ENCODE measurements around the gene CENPB. TPM values are rescaled to one million over a fixed set of nuclear protein-coding genes. Genes with fewer than 3 reads are reported as not detected.
A peak's percentile ranks its signal among the peaks of the same experiment; 100 is the strongest.

The CENPB gene
- total RNA-seq, 2 donors from 2014 or later = 49.1 to 77.1 TPM

- peaks cover 26% of the 10 kb centered on the region for H3K36me3 ChIP-seq
Observed at GRCh38 chr20:3823881-3824280, 37.3 kb upstream of the CENPB start.

GRCh38 chr20:3821996-3822395, 35.5 kb upstream of the CENPB start:
- H3K4me1 ChIP-seq = peaks cover 0 to 27% of the 10 kb centered on the region in 2 donors
- no peak for TF ChIP-seq CTCF (IDR thresholded peaks at IDR 0.05)
- no peak for DNase-seq (ENCODE audit: low spot score)

More at GRCh38 chr20:3823881-3824280, 37.3 kb upstream of the CENPB start:
- Histone ChIP-seq H3K27me3 (no peaks in the 10 kb centered on the region), H3K4me1 (peaks cover 0 to 17% of the 10 kb centered on the region in 2 donors), H3K9me3 (no peaks in the 10 kb centered on the region), H3K4me3 (no peak overlapping the region), H3K27ac (no peak overlapping the region)
- TF ChIP-seq CTCF (IDR thresholded peaks at IDR 0.05) = no peak
- DNase-seq (ENCODE audit: low spot score) = no peak

GRCh38 chr20:3820901-3821727, 34.6 kb upstream of the CENPB start:
- H3K27ac ChIP-seq = peak overlapping the region; percentile 96 to 99
- peaks cover 0 to 27% of the 10 kb centered on the region in 2 donors for H3K4me1 ChIP-seq
- TF ChIP-seq CTCF (IDR thresholded peaks at IDR 0.05) = no peak
- peak overlapping the region; percentile 51 to 69 for H3K4me3 ChIP-seq
- H3K36me3 ChIP-seq = peaks cover 26% of the 10 kb centered on the region
- H3K27me3 ChIP-seq = no peaks in the 10 kb centered on the region
- H3K9me3 ChIP-seq = no peaks in the 10 kb centered on the region
- DNase-seq (ENCODE audit: low spot score) = no peak

More at GRCh38 chr20:3821996-3822395, 35.5 kb upstream of the CENPB start:
- Histone ChIP-seq H3K36me3 (peaks cover 26% of the 10 kb centered on the region), H3K27me3 (no peaks in the 10 kb centered on the region), H3K27ac (no peak overlapping the region), H3K9me3 (no peaks in the 10 kb centered on the region), H3K4me3 (no peak overlapping the region)

- Histone ChIP-seq H3K9me3 (no peaks in the 10 kb centered on the region), H3K4me3 (peak within 1 kb of the TSS; percentile 51 to 69), H3K36me3 (peaks cover 26% of the 10 kb centered on the region), H3K4me1 (peaks cover 0 to 27% of the 10 kb centered on the region in 2 donors), H3K27ac (peak within 1 kb of the TSS; percentile 96 to 99), H3K27me3 (no peaks in the 10 kb centered on the region)
- TF ChIP-seq CTCF (IDR thresholded peaks at IDR 0.05) = peak; percentile 99
- peak; percentile 98 for DNase-seq (ENCODE audit: low spot score)
Observed at GRCh38 chr20:3820048-3820900, 33.7 kb upstream of the CENPB start, which contains the start of gene AP5S1. AP5S1 (plus strand) TSS chr20:3820547; CDS start chr20:3822118, 1,571 bp downstream.

GRCh38 chr20:3819411-3820047, 33.0 kb upstream of the CENPB start:
- H3K27ac ChIP-seq = peak overlapping the region; percentile 96 to 99
- no peaks in the 10 kb centered on the region for H3K9me3 ChIP-seq
- H3K27me3 ChIP-seq = no peaks in the 10 kb centered on the region
- H3K4me3 ChIP-seq = peak overlapping the region; percentile 51 to 69
- no peak for TF ChIP-seq CTCF (IDR thresholded peaks at IDR 0.05)
- H3K4me1 ChIP-seq = peaks cover 0 to 27% of the 10 kb centered on the region in 2 donors
- no peak for DNase-seq (ENCODE audit: low spot score)
- peaks cover 25% of the 10 kb centered on the region for H3K36me3 ChIP-seq

Data from right atrium auricular region (tissue), 2 donors.